Stomach smooth muscle (tissue), 2 donors: ENCODE data around the gene MARK4.

Source experiments
- H3K27ac ChIP-seq: one replicate; pipeline ENCODE4 v1.7.0; 2013; ENCODE audit warnings: mild to moderate bottlenecking, low read length, inconsistent platforms
- H3K27me3 ChIP-seq, 2 donors: one replicate each; pipeline ENCODE4 v1.7.0; 2013; ENCODE audit warnings: low read length in 2 of 2; ENCODE audit not compliant: insufficient read depth in 2 of 2, control insufficient read depth in 1 of 2
- H3K36me3 ChIP-seq, 2 donors: one replicate each; pipeline ENCODE4 v1.7.0; 2013; ENCODE audit warnings: low read length in 2 of 2; ENCODE audit not compliant: control insufficient read depth in 2 of 2, insufficient read depth in 2 of 2
- H3K4me1 ChIP-seq: one replicate; pipeline ENCODE4 v1.7.0; 2013; ENCODE audit warnings: low read length; ENCODE audit not compliant: control insufficient read depth, insufficient read depth
- H3K4me3 ChIP-seq, 2 donors: one replicate each; pipeline ENCODE4 v1.7.0; 2013; ENCODE audit warnings: low read length in 2 of 2
- H3K9ac ChIP-seq, 2 donors: one replicate each; pipeline ENCODE4 v1.7.0; 2013; ENCODE audit warnings: low read length in 2 of 2, mild to moderate bottlenecking in 1 of 2
- H3K9me3 ChIP-seq, 2 donors: one replicate each; pipeline ENCODE4 v1.7.0; 2013; ENCODE audit warnings: low read length in 2 of 2; ENCODE audit not compliant: control insufficient read depth in 2 of 2
- donor health status: healthy.
- donor health status: Pancreatic carcinoma.

The MARK4 gene

DNA sequence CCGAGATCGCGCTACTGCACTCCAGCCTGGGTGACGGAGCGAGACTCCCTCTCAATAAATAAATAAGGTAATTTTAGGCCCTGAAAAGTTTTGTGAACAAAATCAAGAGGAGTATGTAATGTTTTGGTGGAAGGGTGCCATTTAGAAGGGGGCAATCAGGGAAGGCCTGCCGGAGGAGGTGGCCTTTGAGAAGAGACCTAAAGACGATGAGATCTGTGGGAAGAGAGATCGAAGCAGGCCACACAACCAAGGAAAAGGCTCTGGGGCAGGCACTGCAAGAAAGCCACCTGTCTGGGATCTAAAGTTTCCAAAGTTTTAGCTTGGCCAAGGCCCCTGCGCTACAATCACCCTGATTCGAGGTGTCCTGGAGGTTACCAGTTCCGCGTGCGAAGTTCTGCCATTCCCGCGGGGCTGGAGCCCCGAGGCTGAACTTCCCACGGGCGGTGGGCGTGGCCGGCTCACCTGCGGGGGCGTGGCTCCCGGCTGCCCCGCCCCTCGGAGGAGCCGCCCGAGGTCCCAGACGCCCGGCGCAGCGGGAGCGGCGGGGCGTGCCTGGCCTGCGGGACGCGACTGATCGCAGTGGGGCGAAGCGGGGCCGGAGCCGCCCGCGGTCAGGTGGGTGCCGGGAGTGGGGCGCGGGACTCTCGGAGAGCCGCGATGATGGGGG lies 89.3 kb downstream of the MARK4 start, which contains the start of gene KLC3:
TSS of gene KLC3 (plus strand) at position 519 of the 667 bp plus-strand sequence. CDS start 4,792 bp downstream, outside the sequence.
- Histone ChIP-seq H3K4me1 (peaks cover 13% of the 10 kb centered on the region), H3K4me3 (no peak within 1 kb of the TSS), H3K9ac (no peak within 1 kb of the TSS), H3K27me3 (peaks cover 20 to 25% of the 10 kb centered on the region in 2 donors), H3K27ac (no peak within 1 kb of the TSS), H3K36me3 (no peaks in the 10 kb centered on the region), H3K9me3 (no peaks in the 10 kb centered on the region)

GRCh38 chr19:45340899-45341453 lies 89.9 kb downstream of the MARK4 start:
- peaks cover 23 to 28% of the 10 kb centered on the region in 2 donors for H3K27me3 ChIP-seq
- H3K9me3 ChIP-seq: no peaks in the 10 kb centered on the region
- no peaks in the 10 kb centered on the region for H3K36me3 ChIP-seq
- H3K4me1 ChIP-seq: peaks cover 13% of the 10 kb centered on the region
- no peak overlapping the region for H3K9ac ChIP-seq
- H3K4me3 ChIP-seq: no peak overlapping the region
- H3K27ac ChIP-seq: no peak overlapping the region

GRCh38 chr19:45342911-45343310 lies 91.8 kb downstream of the MARK4 start:
- Histone ChIP-seq H3K9me3 (no peaks in the 10 kb centered on the region), H3K27ac (no peak overlapping the region), H3K36me3 (no peaks in the 10 kb centered on the region), H3K27me3 (peaks cover 30 to 42% of the 10 kb centered on the region in 2 donors), H3K4me1 (peaks cover 16% of the 10 kb centered on the region), H3K9ac (no peak overlapping the region), H3K4me3 (no peak overlapping the region)

DNA sequence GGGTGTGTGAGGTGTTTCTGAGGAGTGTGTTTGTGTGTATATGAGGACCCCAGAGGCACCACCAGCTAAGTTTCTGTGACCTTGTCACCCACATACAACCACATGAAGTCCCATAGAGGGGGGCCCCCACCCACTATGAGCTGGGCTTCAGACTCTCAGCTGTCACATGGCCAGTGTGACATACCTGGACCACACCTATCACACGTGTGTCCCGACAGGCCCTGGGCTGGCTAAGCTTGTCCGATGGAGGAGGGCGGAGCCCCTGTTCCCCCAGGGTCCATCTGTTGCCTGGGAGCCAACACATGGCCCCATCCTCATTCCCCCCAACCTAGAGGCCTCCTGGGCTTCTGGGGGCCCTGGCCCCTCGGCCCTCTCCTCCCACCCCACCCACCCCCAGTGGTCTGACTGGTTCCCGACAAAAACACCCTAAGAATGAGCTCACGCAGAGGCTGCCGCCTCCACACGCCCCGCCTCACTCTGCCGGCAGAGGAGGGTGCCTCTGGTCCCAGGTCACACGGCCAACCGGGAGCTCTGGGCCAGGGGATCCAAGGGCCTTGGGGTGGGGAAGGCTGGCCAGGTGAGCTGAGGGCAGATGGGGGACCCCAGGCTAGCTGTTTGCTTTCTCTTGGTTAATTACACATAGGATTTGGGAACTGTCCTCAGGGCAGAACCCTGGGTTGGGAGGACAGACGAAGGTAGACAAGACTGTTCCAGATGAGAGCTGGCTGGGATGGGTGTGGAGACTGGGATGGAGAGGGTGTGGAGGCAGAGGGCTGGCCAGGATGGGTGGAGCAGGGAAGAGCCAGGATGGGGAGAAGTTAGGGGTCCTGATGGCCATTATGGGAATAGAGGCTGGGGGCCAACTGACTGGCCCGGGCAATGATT lies 93.8 kb downstream of the MARK4 start:
- Histone ChIP-seq H3K9ac (no peak overlapping the region), H3K36me3 (no peaks in the 10 kb centered on the region), H3K9me3 (no peaks in the 10 kb centered on the region), H3K27ac (no peak overlapping the region), H3K4me1 (peaks cover 12% of the 10 kb centered on the region), H3K27me3 (peaks cover 29 to 40% of the 10 kb centered on the region in 2 donors), H3K4me3 (no peak overlapping the region)

- H3K27ac ChIP-seq: no peak overlapping the region
- H3K4me1 ChIP-seq: peaks cover 9% of the 10 kb centered on the region
- no peaks in the 10 kb centered on the region for H3K9me3 ChIP-seq
- no peak overlapping the region for H3K9ac ChIP-seq
- peaks cover 24 to 33% of the 10 kb centered on the region in 2 donors for H3K27me3 ChIP-seq
- H3K36me3 ChIP-seq: no peaks in the 10 kb centered on the region
- H3K4me3 ChIP-seq: no peak overlapping the region
Measured at GRCh38 chr19:45345506-45345860, 94.4 kb downstream of the MARK4 start.

DNA sequence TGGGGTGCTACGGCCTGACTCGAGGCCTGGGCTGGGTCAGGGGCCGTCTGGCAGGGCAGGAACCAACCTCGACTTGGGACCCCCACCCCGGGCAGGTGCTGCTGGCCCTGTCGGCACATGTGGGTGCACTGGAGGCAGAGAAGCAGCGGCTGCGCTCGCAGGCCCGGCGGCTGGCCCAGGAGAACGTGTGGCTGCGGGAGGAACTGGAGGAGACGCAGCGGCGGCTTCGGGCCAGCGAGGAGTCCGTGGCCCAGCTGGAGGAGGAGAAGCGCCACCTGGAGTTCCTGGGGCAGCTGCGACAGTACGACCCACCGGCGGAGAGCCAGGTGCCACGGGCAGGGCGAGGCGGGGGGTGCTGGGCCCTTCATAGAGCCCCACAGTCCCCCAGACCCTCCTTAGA lies 95.4 kb downstream of the MARK4 start:
- peaks cover 21 to 28% of the 10 kb centered on the region in 2 donors for H3K27me3 ChIP-seq
- no peak overlapping the region for H3K9ac ChIP-seq
- H3K4me3 ChIP-seq: no peak overlapping the region
- no peak overlapping the region for H3K27ac ChIP-seq
- no peaks in the 10 kb centered on the region for H3K9me3 ChIP-seq
- peaks cover 4% of the 10 kb centered on the region for H3K4me1 ChIP-seq
- peaks cover 0 to 2% of the 10 kb centered on the region in 2 donors for H3K36me3 ChIP-seq

- H3K27ac ChIP-seq: no peak overlapping the region
Measured at GRCh38 chr19:45347570-45348366, 96.7 kb downstream of the MARK4 start.

GRCh38 chr19:45348367-45349125 lies 97.5 kb downstream of the MARK4 start:
- peaks cover 4% of the 10 kb centered on the region for H3K4me1 ChIP-seq
- H3K4me3 ChIP-seq: no peak overlapping the region
- no peak overlapping the region for H3K9ac ChIP-seq
- H3K27me3 ChIP-seq: peaks cover 13 to 21% of the 10 kb centered on the region in 2 donors
- H3K36me3 ChIP-seq: peaks cover 0 to 14% of the 10 kb centered on the region in 2 donors
- H3K27ac ChIP-seq: no peak overlapping the region
- H3K9me3 ChIP-seq: no peaks in the 10 kb centered on the region

More at GRCh38 chr19:45347570-45348366, 96.7 kb downstream of the MARK4 start:
- no peaks in the 10 kb centered on the region for H3K9me3 ChIP-seq
- no peak overlapping the region for H3K9ac ChIP-seq
- no peak overlapping the region for H3K4me3 ChIP-seq
- H3K4me1 ChIP-seq: peaks cover 4% of the 10 kb centered on the region
- H3K36me3 ChIP-seq: peaks cover 0 to 9% of the 10 kb centered on the region in 2 donors
- peaks cover 16 to 23% of the 10 kb centered on the region in 2 donors for H3K27me3 ChIP-seq

DNA sequence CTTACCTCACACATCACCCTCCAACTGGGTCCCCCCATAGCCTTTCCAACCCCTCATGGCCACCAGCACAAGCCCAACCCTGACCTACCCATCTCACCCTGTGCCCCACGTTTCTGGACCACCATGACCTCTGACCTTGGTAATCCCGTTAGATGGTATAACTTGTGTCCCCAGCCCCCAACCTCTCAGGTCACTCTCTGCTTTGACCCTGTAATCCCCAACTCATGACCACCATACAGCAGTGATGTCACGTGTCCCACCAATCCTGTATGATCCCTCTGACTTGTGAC lies 98.0 kb downstream of the MARK4 start:
- no peaks in the 10 kb centered on the region for H3K9me3 ChIP-seq

More for the DNA sequence above, 98.0 kb downstream of the MARK4 start:
- Histone ChIP-seq H3K9ac (no peak overlapping the region), H3K4me3 (no peak overlapping the region), H3K27me3 (peaks cover 13 to 21% of the 10 kb centered on the region in 2 donors), H3K4me1 (peaks cover 4% of the 10 kb centered on the region), H3K27ac (no peak overlapping the region), H3K36me3 (peaks cover 0 to 15% of the 10 kb centered on the region in 2 donors)
